ENCODE results near the gene TPCN1.

TPCN1 gene

DNA sequence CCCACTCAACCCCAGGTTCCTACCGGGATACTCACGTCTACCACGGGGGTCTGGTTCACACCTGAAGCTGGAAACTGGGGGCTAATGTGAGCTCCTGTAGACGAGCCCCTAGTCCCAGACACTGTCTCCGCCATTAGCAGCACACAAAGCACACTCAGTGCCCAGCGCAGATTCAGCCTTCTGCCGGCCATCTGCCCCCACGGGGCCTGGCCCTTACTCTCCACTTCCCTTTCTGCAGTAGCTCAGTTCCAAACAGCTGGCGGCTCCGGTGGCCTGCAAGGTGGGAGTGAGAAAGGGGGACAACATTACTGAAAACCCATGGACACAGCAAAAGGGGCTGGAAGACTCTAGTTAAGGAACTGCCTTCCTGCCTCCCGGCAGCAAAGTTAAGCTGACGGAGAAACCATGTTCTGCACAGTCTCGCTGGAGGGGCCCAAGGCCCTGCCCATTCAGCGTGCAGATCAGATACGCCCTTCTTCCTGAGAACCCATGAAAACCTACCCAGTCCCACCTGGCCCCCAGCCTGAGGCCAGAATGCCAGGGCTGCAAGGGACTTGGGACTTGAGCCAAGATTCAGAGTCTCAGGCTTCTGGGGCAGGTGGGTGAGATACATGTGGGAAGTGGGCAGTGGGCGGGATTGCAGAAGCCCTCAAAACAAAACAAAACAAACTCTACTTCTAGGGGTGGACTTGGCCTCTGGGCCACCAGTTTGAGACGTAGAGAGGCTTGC, 111.6 kb downstream of the TPCN1 start:
- DNase-seq (ENCODE audit: low read depth in 3 of 3, low spot score in 1 of 3) = no peak

DNA sequence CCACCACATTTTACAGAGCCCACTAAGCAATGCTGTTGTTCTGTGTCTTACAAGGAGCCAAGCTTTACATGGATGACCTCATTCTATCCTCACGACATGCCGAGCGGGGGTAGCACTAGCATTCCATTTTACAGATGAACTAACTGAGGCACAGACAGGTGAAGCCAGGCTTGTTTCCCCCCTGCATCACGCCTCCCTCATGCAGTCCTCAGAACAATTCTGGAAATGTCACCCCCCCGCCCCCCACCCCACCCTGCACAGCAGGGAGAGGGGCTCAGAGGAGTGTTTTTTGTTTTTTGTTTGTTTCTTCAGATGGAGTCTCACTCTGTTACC, 112.1 kb downstream of the TPCN1 start:
- no peak for DNase-seq (ENCODE audit: low read depth in 3 of 3, low spot score in 1 of 3)

DNA sequence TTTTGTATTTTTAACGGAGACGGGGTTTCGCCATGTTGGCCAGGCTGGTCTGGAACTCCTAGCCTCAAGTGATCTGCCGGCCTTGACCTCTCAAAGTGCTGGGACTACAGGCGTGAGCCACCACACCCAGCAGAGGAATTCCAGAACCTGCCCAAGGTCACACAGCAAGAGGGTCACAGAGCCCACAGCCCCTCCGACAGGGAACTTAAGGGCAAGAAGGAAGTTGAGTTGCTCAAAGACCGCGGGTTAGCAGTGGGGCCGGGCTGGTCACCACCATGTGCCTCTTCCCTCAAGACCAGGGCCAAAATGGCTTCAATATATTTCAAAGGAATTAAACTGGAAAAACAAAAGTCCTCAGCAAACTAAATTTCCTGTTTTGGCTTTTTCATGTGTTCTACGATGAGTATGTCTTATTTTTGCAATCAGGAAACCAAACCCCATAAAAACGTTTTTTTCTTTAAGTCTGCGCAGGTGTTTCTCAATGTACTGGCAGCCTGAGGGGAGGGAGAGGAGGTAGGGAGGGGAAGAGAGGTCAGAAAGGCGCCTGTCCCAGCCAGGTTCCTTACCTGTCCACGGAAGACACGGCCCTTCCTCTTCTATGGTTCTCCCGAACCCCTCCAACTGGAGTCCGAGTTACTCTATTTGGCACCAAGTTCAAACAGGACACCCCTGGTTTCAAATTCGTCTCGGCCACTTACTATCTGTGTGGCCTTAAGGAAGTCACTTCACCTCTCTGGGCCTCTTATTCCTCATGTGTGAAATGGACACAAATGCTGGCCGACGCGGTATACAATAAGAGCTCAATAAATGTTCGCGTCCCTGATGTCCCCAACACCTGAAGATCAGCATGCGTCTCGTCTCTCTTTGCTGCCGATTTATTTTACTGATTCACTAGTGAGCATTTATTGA, 112.9 kb downstream of the TPCN1 start:
- DNase-seq (ENCODE audit: low read depth in 3 of 3, low spot score in 1 of 3) = no peak

DNA sequence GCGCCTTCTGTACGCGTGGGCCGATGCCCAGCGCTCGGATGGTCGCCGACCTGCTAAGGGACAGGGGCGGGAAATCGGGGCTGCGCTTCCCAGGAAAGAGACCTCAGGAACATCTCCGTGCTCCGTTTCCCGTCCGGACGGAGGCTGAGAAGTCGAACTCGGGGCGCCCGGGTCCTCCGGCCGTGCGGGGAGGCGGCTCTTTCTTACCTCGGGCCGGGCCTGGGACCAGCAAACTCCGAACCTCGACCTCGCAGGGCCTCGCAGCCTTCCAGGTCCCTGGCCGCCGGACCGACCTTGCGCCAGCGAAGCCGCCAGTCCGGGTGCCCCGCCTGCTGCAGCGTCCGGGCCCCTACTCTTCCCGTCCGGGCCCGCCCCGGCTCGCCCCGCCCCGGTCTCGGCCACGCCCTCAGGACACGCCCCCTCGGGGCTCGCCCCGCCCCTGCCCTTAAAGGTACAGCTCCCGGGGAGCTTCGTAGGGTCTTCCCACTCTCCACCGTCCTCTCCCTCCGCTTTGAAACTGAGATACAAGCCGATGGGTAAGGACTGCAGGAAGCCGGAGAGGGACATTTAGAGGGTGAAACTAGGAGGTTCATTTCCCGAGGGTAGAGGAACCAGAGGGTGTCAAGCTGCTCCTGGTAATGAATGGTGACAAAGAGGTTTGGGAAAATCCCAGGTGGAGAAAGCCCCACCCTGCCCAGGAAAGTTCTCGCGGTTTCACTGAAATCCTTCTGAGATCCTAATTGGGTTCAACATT, 113.7 kb downstream of the TPCN1 start, which contains the start of gene SLC8B1:
SLC8B1 (minus strand) TSS at position 324 of the 754 bp plus-strand sequence. CDS start 2,231 bp downstream, outside the sequence.
- peak; percentile 66 to 96 (median 83) for DNase-seq (ENCODE audit: low read depth in 3 of 3, low spot score in 1 of 3)

DNA sequence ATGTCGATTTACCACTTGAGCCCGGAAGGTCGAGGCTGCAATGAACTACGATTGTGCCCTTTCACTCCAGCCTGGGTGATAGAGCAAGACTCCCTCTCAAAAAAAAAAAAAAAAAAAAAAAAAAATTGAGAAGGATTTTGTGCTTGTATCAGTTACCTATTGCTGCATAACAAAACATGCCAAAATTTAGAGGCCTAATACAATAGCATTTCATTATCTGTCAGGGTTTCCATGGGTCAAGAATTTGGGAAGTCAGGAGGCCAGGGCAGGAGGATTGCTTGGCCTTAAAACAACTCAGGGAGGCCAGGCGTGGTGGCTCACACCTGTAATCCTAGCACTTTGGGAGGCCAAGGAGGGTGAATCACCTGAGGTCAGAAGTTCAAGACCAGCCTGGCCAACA, 118.3 kb downstream of the TPCN1 start:
- no peak for DNase-seq (ENCODE audit: low read depth in 3 of 3, low spot score in 1 of 3)

DNA sequence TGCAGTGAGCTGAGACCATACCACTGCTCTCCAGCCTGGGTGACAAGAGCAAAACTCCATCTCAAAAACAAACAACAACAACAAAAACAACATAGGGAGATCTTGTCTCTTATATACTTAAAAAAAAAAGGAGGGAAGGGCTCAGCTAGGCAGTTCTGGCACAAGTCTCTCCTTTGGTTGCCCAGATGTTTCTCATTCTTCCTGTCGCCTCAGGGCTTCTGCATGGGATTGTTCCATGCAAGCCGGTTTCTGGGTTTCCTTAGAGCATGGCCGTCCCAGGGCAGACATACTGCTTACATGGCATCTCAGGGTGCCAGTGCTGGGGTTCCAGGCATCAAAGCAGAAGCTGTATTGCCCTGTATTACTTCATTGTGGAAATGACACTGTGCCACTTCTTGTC, 118.8 kb downstream of the TPCN1 start:
- DNase-seq (ENCODE audit: low read depth in 3 of 3, low spot score in 1 of 3) = no peak

DNA sequence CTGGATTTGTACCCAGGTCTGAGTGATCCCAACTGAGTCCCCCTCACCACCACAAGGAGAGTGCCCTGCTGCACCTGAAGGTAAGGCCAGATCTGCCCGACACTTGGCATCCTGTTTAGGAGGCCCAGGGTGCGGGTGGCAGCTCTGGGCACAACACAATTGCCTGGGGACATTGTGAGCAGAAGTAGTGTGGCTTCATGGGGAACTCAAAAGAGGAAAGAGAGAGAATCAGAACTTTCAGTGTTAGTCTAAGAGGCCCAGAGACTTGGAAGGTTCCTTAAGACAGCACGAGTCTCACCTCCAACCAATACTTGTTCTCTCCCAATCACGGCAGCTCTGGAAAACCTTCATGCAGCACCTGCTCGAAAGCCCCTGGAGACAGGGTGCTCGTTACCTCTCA, 120.3 kb downstream of the TPCN1 start:
- no peak for DNase-seq (ENCODE audit: low read depth in 3 of 3, low spot score in 1 of 3)

DNA sequence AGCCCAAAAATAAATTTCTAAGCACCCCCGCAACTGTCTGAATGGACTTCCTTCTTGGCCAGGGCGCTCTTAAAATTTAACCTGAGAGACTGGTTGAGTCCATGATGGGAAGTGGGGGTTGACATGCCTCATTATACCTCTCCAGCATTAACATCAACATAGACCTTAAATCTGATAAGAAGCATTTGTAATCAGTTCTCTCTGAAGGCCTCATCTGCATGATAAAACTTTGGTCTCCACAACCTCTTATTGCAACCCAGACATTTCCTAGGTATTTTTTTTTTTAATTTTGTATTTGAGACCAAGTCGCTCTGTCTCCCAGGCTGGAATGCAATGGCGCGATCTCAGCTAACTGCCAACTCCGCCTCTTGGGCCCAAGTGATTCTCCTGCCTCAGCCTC, 124.1 kb downstream of the TPCN1 start:
- DNase-seq (ENCODE audit: low read depth in 3 of 3, low spot score in 1 of 3) = no peak

DNA sequence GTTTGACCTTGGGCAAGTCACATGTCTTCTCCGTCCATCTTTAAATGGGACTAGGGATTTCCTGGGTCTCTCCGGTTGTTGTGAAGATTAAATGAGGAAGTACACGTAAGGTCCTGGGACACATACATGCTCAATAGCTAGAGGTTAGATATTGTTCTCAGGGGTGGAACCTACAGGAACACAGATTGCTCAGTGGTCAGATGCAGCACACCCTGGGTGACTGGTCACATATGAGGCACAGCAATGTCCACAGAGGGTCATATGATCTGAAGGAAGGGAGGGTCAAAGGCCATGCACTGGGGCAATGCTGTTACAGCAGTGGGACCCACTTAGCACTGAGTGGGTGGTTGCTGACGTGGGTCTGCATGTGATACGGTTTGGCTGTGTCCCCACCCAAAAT, 125.1 kb downstream of the TPCN1 start:
- no peak for DNase-seq (ENCODE audit: low read depth in 3 of 3, low spot score in 1 of 3)

DNA sequence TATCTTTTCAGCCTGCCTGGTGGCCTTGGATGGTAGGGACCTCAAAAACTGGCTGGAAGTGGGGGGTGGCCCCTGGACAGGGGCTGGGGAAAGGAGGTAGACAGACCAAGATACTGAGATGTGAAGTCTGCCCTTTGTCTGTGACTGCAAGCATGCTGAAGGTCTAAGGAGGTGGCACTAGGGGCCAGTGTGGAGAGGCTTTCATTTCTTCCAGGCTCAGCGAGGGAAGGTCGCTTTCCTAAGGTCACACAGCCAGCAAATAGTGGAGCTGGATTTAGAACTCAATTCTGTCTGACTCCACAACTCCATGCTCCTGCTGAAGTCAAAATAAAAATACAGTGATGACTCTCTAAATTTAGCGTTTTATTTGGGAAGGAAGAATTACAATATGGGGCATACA, 125.8 kb downstream of the TPCN1 start:
- no peak for DNase-seq (ENCODE audit: low read depth in 3 of 3, low spot score in 1 of 3)

DNA sequence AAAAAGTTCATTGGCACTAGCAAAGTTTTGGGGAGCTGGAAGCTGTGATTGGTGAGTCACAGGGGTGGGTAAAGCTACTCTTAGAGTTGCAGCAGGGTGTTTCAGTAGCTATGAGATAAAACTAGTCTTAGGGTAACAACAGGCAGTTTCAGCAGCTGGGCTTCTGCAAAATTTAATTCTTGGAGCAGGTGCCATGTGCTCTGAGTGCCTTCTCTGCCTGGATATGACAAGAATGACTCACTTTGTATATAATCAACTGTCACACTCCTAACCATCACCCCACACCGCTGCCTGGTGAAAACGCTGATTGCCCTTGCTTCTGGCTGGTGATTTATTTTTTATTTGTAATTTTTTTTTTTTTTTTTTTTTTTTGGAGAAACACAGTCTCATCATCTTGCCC, 126.6 kb downstream of the TPCN1 start:
- DNase-seq (ENCODE audit: low read depth in 3 of 3, low spot score in 1 of 3) = no peak
